ENCODE measurements around the gene REN.

DNA sequence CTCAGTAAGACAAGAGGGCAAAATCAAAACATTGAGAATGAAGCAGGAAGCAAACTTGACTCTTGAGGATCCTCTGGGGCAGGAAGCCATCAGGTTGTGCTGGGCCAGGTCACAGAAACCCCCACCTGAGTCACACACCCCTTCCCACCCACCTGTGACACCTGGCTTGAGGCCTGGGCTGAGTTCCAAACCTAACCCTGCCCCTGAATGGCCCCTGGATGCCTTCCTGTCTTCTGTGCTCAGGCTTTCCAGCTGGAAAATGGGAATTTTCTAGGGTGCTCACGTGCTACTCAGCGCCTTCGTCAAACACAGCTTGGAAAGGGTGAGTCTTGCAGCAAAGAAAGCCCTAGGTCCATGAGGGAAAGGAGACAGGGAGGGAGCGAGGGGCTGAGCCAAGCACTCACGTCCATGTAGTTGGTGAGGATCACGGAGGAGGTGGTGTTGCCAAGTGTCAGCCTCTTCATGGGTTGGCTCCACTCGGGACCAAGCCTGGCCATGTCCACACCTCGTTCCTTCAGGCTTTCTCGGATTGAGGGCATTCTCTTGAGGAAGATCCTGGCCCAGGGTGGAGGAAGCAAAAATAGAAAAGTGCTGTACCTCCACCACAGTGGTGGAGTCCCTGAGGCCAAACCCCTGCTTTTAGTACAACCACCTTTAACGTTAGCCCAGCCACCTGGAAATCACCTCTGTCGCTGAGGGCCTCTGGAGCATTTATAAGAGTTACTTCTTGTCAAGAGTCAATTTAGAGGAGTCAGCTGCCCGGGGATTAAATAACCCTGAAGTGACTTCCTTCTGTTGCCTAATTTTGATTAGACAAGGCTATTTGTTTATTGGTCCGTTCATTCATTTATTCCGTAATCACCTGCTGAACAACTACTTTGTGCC, 4.3 kb downstream of the REN start:
- TF ChIP-seq, protein P1, sequence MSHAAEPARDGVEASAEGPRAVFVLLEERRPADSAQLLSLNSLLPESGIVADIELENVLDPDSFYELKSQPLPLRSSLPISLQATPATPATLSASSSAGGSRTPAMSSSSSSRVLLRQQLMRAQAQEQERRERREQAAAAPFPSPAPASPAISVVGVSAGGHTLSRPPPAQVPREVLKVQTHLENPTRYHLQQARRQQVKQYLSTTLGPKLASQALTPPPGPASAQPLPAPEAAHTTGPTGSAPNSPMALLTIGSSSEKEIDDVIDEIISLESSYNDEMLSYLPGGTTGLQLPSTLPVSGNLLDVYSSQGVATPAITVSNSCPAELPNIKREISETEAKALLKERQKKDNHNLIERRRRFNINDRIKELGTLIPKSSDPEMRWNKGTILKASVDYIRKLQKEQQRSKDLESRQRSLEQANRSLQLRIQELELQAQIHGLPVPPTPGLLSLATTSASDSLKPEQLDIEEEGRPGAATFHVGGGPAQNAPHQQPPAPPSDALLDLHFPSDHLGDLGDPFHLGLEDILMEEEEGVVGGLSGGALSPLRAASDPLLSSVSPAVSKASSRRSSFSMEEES (CRISPR knock-in tag; IDR thresholded peaks at IDR 0.05) = no peak
- TF ChIP-seq, protein P2, sequence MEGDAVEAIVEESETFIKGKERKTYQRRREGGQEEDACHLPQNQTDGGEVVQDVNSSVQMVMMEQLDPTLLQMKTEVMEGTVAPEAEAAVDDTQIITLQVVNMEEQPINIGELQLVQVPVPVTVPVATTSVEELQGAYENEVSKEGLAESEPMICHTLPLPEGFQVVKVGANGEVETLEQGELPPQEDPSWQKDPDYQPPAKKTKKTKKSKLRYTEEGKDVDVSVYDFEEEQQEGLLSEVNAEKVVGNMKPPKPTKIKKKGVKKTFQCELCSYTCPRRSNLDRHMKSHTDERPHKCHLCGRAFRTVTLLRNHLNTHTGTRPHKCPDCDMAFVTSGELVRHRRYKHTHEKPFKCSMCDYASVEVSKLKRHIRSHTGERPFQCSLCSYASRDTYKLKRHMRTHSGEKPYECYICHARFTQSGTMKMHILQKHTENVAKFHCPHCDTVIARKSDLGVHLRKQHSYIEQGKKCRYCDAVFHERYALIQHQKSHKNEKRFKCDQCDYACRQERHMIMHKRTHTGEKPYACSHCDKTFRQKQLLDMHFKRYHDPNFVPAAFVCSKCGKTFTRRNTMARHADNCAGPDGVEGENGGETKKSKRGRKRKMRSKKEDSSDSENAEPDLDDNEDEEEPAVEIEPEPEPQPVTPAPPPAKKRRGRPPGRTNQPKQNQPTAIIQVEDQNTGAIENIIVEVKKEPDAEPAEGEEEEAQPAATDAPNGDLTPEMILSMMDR (IDR thresholded peaks at IDR 0.05 in 2 of 3, conservative IDR thresholded peaks at IDR 0.05 in 1 of 3; ENCODE audit: insufficient read depth in 2 of 3, low read depth in 1 of 3, low read length in 3 of 3) = no peak
- TF ChIP-seq NFIC (IDR thresholded peaks at IDR 0.05) (no peak), ZNF75A (CRISPR knock-in tag; IDR thresholded peaks at IDR 0.05) (no peak), GABPA (tag; conservative IDR thresholded peaks at IDR 0.05; ENCODE audit: low read depth) (no peak), CHD2 (IDR thresholded peaks at IDR 0.05; ENCODE audit: low read depth, low read length) (no peak), GATA2 (CRISPR knock-in tag; IDR thresholded peaks at IDR 0.05) (no peak), CEBPG (CRISPR knock-in tag; IDR thresholded peaks at IDR 0.05) (no peak), CEBPG (tag; conservative IDR thresholded peaks at IDR 0.05 in 1 of 2, IDR thresholded peaks at IDR 0.05 in 1 of 2) (no peak), NCOA1 (IDR thresholded peaks at IDR 0.05; ENCODE audit: low read depth) (no peak), NFYB (IDR thresholded peaks at IDR 0.05; ENCODE audit: extremely low read depth, insufficient read length) (no peak), HDGF (IDR thresholded peaks at IDR 0.05) (no peak)
- TF ChIP-seq, protein P3, sequence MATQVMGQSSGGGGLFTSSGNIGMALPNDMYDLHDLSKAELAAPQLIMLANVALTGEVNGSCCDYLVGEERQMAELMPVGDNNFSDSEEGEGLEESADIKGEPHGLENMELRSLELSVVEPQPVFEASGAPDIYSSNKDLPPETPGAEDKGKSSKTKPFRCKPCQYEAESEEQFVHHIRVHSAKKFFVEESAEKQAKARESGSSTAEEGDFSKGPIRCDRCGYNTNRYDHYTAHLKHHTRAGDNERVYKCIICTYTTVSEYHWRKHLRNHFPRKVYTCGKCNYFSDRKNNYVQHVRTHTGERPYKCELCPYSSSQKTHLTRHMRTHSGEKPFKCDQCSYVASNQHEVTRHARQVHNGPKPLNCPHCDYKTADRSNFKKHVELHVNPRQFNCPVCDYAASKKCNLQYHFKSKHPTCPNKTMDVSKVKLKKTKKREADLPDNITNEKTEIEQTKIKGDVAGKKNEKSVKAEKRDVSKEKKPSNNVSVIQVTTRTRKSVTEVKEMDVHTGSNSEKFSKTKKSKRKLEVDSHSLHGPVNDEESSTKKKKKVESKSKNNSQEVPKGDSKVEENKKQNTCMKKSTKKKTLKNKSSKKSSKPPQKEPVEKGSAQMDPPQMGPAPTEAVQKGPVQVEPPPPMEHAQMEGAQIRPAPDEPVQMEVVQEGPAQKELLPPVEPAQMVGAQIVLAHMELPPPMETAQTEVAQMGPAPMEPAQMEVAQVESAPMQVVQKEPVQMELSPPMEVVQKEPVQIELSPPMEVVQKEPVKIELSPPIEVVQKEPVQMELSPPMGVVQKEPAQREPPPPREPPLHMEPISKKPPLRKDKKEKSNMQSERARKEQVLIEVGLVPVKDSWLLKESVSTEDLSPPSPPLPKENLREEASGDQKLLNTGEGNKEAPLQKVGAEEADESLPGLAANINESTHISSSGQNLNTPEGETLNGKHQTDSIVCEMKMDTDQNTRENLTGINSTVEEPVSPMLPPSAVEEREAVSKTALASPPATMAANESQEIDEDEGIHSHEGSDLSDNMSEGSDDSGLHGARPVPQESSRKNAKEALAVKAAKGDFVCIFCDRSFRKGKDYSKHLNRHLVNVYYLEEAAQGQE (IDR thresholded peaks at IDR 0.05; ENCODE audit: borderline replicate concordance) = no peak
- TF ChIP-seq, protein P3 (CRISPR knock-in tag; IDR thresholded peaks at IDR 0.05; ENCODE audit: low read depth) = no peak

Measured in K562 (cell line).